Body of pancreas (tissue), 4 donors: ENCODE results near the gene CDK14.

Experiments used
- POLR2A ChIP-seq, 3 donors: fragments of 450-650 bp; IDR thresholded peaks; one replicate each; pipeline ENCODE4 v1.6.1; 2016; ENCODE audit warnings: antibody characterized with exemption in 3 of 3, mild to moderate bottlenecking in 2 of 3
- TF ChIP-seq, protein P1 (sequence below), 7 experiments: fragments of 450-650 bp in 4 of 7; fragments of 200-600 bp in 3 of 7; sonication (generic) in 3 of 7; IDR thresholded peaks; one replicate each; pipeline ENCODE4 v1.5.1; 2016 to 2019; ENCODE audit warnings: antibody characterized with exemption in 7 of 7

DNA sequence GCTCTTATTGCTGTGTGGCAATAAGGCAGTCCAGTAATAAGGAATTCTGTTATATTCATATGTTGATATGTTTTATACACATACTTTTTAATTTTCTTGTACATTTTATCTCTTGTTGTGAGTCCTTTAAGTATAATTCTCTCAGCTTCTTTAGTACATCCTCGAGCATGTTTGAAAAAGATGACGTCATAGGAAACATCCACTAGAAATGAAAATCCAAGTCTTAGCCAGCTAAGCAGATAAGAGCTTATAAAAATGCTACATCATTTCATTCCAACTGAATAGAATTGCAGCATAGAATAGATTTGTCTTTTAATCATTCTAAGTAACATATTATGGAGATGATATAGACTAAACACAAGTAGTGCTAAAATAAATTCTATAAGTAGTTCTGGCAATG is 384.4 kb downstream of the CDK14 start:
- TF ChIP-seq, protein P1, sequence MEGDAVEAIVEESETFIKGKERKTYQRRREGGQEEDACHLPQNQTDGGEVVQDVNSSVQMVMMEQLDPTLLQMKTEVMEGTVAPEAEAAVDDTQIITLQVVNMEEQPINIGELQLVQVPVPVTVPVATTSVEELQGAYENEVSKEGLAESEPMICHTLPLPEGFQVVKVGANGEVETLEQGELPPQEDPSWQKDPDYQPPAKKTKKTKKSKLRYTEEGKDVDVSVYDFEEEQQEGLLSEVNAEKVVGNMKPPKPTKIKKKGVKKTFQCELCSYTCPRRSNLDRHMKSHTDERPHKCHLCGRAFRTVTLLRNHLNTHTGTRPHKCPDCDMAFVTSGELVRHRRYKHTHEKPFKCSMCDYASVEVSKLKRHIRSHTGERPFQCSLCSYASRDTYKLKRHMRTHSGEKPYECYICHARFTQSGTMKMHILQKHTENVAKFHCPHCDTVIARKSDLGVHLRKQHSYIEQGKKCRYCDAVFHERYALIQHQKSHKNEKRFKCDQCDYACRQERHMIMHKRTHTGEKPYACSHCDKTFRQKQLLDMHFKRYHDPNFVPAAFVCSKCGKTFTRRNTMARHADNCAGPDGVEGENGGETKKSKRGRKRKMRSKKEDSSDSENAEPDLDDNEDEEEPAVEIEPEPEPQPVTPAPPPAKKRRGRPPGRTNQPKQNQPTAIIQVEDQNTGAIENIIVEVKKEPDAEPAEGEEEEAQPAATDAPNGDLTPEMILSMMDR (IDR thresholded peaks at IDR 0.05): no peak
- TF ChIP-seq POLR2A (IDR thresholded peaks at IDR 0.05): no peak
